Activated T-cell treated with anti-CD3 and anti-CD28 coated beads for 24 hours (primary cell): Measurements from ENCODE around the gene EGFL7.
A peak's percentile ranks its signal among the peaks of the same experiment; 100 is the strongest.
"Not testable (repeated sequence)": the region's sequence is repeated elsewhere in the genome, so short reads cannot be mapped to it uniquely, and the experiment has no call there.

Source experiments
- DNase-seq: peaks from one replicate; pipeline ENCODE4 v3.0.0-alpha.2; 2020; ENCODE audit warnings: low read depth

The EGFL7 gene

DNA sequence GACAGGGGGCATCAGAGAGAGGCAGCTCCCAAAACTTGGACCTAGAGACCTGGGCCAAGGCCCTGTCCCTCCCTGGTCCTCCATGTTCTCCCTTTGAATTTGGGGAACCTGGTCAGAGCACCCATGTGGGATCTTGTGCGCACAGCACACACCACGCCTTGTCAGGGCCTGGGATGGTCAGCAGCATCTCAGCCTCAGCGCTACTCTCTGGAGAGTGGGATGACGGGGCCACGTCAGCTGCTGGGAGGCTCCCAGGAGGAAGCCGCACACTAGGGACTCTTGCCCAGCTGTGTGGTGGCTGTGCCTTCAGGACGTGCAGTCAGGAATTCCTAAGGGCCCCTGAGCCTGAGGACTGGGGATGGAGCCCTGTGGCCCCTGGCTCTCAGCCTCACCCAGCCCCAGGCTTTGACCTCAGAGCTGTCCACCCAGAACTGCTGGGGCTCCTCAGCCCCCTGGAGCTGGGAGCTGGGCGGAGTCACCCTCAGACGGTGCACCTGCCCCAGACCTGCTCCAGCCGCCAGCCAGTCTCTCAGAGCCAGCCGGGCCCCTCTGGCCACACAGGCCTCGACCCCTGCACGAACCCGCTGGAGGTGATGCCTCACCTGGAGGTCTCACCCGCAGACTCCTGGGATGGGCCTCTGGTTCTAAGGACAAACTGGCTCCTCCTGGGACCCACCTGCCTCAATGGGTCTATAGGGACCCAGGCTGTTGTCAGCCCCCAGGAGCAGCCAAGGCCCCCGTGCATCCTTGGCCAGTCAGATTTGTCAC, 38.3 kb upstream of the EGFL7 start:
- DNase-seq: no peak

GRCh38 chr9:136625101-136626065, 37.3 kb upstream of the EGFL7 start:
- DNase-seq: no peak

DNA sequence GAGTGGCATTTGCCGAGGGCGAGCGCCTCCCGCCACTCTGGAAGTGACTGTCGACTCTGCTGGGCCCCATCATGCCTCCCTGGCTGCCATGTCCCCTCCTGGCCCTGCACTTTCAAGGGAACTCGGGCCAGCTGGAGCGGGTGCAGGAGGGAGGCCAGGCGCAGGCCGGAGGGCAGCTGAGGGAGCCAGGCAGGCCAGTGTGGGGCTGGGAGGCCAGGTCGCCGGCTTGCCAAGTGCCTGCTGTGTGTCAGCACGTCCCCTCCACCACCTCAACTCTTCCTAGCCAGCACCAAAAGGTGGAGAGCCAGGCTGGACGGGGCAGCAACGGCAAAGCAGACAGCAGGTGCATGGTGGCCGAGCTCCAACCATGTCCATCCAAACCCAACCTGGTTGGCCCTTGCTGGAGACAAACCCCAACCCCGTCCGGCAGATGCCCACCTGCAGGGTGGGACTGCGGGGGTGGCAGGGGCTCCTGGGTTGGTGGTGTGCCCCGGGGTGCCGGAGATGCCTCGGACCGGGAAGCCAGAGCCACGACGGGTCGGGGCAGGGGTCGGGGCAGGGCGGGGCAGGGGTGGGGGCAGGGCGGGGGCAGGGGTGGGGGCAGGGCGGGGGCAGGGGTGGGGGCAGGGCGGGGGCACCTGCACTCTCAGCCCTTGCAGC, 36.5 kb upstream of the EGFL7 start:
- DNase-seq: no peak

DNA sequence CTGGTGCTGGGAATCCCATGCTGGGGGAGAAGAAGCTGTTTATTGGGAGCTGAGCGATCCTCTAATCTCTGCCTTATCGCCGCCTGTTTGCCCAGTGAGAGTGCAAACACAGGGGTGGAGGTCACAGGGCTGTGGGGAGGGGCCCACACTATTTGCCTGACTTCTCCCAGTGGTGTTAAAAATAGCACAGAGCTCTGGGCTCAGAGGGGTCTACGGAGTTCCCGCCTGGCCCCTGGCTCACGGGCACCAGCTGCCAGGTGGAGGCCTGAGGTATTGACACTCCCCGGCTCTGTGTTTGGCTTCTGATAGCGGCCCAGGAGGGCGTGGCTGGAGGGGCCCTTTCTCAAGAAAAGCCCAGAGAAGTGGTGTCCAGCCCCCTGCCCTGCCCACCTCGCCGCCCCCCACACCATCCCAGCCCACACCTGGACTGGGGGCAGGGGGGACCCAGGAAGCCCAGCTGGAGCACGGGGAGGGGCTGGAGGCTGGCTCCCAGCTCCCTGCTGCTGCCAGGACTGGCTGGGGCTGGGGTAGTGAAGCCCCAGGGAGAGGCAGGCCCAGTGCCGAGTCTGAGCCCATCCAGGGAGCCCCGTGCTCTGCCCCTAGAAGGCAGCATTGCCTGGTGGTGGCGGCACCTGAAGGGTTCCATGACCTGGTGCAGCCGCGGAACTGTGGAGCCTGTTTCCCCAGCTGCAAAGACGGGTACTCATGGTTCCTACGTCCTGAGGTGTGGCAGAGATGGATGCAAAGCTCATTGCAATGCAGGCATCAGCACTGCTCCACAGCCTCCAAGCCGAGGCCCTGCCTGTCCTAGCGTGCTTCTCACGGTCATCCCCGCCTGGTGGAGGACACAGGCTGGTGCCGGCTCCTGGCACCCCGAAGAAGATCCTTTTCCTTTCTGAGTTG, 35.7 kb upstream of the EGFL7 start:
- DNase-seq: no peak

GRCh38 chr9:136627703-136628102, 35.0 kb upstream of the EGFL7 start:
- DNase-seq: no peak

GRCh38 chr9:136628268-136628667, 34.4 kb upstream of the EGFL7 start:
- DNase-seq: no peak

DNA sequence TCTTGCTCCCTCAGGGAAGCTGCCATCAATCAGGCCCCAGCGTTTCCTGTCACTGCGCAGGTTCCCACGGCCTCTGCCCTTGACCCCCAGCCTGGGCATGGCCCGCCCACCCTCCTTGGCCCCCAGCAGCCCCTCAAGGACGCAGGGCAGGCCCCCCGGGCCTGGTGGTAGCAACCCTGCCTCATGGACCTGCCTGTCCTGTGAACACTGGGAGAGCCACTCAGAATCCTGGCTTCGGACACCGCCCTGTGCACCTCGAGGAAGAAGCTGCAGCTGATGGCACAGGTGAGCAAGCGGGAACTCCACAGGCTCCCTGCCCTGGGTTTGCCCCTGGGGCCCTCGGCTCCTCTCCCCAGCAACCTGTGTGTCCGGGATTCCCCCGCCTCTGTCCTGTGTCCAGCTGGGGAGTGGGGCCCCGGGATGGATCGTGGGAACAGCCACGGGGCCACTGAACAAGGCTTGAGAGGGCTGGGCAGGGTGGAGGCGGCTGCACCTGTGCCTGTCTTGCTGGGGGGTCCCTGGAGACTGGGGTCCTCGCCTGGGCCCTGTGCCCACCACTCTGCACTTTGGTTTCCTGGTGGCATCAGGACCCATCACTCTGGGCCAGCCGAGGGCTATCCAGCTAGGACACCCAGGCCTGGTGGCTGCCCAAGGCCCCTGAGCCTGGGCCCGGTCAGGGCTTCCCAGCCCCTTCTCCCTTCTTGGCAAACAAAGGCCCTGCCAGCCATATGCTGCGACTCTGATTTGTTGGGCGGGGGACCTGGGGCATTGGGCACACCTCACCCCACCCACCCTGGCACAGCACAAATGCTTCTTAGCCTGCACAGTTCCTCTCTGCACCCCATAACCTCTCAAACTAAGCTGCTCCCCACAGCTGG, 33.5 kb upstream of the EGFL7 start:
- DNase-seq: no peak

DNA sequence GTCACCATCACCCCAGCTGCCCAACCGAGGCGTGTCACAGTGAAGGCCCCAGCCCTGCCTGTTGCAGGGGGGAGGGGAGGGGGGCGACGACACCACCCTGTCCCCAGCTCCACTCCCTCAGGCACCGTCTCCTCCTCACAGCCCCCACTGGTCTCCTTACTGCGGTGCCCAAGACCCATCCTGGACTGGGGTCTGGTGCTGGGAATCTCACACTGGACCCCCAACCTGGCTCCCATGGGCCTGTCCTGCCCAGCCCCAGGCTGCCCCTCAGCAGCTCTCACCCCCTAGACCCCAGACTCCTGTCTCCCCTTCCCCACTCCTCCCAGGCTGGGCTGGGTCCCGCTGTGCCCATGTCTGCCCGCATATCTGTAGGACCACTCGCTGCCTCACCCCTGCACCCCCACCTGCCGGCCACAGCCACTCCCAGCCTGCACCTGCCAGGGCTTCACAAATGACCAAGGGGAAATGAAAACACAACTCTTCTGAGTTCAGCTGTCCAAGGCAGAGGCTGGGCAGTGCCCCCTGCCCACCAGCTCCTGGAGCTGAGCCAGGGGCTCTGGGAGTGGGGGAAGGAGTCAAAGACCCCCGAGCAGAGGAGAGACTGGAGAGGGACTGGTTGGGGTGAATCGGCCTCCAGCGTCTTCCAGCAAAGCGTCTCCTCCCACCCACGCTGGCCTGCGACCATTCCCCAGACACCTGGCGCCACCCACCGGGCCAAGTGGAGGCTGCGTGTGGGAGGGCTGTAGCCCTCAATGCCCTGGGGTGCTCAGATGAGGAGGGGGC, 32.6 kb upstream of the EGFL7 start:
- peak; percentile 33 for DNase-seq

DNA sequence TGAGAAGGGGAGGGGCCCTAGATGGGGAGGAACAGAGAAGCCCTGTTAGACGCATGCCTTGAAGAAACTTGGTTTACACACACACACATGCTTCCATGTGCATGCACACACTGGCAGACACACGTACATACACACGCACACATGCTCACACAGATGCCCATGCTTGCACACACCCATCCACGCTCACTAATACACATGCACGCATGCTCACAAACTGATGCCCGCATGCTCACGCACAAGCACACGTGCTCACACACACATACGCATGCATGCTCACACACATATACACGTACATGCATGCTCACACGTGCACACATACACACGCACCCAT, 32.1 kb upstream of the EGFL7 start:
- no peak for DNase-seq

- peak; percentile 46 for DNase-seq
These were observed 31.4 kb upstream of the EGFL7 start for GRCh38 chr9:136631038-136632000.

DNA sequence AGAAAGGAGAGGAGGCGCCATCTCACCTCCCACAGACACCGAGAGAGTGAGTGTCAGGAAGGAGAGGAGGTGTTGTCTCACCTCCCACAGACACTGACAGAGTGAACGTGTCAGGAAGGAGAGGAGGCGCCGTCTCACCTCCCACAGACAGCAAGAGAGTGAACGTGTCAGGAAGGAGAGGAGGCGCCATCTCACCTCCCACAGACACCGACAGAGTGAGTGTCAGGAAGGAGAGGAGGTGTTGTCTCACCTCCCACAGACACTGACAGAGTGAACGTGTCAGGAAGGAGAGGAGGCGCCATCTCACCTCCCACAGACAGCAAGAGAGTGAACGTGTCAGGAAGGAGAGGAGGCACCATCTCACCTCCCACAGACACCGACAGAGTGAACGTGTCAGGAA, 30.6 kb upstream of the EGFL7 start:
- DNase-seq: not testable (repeated sequence)

DNA sequence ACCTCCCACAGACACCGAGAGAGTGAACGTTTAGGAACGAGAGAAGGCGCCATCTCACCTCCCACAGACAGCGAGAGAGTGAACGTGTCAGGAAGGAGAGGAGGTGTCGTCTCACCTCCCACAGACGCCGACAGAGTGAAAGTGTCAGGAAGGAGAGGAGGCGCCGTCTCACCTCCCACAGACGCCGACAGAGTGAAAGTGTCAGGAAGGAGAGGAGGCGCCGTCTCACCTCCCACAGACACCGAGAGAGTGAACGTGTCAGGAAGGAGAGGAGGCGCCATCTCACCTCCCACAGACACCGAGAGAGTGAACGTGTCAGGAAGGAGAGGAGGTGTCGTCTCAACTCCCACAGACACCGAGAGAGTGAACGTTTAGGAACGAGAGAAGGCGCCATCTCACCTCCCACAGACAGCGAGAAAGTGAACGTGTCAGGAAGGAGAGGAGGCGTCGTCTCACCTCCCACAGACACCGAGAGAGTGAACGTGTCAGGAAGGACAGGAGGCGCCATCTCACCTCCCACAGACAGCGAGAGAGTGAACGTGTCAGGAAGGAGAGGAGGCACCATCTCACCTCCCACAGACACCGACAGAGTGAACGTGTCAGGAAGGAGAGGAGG, 30.1 kb upstream of the EGFL7 start:
- DNase-seq: not testable (repeated sequence)

GRCh38 chr9:136634904-136635303, 27.8 kb upstream of the EGFL7 start:
- DNase-seq: no peak

DNA sequence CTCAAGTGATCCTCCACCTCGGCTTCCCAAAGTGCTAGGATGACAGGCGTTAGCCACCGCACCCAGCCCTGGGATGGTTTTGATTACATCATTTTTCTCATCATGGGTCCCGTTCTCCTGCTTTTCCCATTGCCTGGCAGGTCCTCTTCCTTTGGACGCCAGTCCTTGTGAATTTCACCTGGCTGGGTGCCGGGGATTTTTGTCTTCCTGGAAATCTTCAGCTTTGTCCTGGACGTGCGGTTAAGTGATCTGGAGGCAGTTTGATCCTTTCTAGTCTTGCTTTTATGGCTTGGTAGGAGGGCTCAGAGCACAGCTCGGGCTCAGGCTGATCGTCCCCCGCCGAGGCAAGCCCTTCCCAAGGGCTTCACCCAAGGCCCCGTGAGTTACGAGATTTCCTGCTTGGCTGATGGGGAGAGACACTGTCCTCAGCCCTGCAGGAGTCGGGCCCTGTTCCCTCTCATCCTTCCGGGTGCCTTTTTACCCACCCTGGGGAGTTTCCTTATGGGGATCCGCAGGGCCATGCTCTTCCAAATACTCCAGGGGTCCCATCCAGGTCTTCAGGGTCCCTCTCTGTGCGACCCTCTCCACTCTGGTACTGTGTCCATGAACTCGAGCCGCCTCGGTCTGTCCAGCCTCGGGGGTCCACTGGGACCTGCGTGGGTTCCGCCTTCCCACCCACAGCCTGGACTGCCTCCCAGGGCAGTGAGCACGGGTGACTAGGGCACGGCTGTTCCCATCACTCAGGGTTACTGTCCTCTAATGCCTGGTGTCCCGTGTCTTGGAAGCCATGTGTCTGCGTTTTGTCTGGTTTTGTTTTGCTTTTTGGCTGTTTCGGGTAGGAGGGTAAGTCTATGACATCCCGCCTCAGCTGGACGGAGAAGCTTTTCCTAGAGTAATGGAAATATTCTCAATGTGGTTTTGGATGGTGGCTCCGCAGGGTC, 22.3 kb upstream of the EGFL7 start:
- no peak for DNase-seq

- no peak for DNase-seq
These were observed 20.2 kb upstream of the EGFL7 start for GRCh38 chr9:136642439-136642921.

DNA sequence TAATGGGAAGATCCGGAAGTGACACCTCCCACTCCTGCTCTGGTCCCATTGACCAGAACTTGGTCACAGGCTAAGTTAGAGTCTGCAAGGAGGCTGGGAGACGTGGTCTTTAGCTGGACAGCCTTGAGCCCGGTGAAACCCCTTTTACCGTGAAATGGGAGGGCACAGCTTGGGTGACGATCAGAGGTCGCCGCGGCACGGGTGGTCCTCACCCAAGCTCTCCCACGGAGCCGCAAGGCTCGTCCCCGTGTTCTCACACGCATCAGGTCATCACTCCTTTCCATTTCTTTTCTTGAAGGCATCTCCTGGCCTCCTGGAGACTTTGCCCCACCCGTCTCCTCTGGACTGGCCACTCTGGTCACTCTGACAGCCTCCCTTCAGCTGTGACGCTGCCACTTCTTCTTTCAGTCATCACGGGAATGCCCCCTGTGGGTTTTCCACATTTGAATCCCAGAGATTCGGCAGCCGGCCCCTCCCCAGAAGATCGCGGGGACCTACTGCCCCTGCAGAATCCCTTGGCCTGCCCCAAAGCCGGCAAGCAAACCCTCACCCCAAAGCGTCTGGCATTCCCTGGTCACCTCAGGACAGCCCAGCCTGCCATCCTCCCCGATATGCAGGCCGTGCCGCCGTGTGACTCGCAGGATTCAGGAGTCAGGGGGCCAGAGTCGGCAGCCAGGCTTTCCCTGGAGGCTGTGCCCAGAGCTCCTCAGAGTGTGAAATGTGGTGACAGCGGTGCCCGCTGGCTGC, 18.9 kb upstream of the EGFL7 start:
- no peak for DNase-seq

DNA sequence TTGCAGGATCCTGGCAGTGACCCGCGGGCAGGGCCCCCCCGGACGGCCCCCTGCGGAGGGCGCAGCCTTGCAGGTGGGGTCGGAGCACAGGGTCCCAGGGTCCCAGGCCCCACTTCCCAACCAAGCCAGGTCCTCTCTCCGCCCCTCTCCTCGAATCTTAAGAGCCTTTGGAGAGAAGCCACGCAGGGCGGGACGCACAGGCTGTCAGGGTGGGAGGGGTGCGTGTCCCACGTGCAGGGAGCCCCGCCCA, 18.4 kb upstream of the EGFL7 start:
- no peak for DNase-seq
